GOT3 (cell line): Measurements from ENCODE around the gene TMEM176B.

Experiments
- DNase-seq: peaks from one replicate; lab custom pipeline; 2025; ENCODE audit warnings: mixed read lengths; lab: John Stamatoyannopoulos, UW

Gene TMEM176B

DNA sequence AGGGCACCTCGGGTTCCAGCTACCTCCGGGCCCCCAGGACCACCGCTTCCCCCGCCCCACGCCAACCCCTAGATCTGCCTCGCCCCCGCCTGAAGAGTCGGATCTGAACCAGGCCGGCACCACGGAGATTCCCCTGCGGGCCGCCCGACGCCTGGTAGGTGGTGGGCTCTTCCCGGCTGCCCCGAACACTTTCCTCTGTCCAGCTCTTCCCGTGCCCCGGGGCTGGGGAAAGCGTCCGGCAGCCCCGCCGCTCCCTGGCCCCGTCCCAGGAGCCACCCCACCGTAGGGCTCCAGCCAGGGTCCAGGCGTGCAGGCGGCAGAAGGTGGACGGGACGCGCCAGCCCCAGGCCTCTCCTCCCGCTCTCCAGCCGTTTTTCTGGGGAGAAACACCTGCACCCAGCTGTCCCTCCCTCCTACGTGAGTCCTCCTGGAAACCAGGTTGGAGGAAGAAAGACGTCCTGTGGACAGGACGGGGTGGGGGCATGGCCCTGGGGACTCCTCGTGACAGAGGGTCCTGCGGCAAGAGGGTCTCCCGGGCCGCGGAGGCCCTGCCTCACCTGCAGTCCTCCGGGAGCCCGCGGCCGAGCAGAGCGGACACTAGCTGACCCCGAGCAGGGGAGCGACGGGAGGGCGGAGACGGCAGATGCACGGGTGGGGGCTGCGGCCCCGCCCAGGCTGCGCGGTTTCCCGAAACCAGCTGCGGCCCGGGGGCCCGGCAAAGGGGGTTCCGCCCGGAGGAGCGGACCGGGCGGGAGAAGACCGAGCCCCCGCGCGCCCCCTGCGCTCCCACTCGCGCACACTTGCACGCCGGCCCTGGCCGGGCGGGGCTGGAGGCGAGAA is at the start of gene TMEM176B:
Gene TMEM176B, minus strand, starts transcription at position 624 of the 840 bp plus-strand sequence. CDS start 3,795 bp downstream, outside the sequence.
- no peak for DNase-seq

DNA sequence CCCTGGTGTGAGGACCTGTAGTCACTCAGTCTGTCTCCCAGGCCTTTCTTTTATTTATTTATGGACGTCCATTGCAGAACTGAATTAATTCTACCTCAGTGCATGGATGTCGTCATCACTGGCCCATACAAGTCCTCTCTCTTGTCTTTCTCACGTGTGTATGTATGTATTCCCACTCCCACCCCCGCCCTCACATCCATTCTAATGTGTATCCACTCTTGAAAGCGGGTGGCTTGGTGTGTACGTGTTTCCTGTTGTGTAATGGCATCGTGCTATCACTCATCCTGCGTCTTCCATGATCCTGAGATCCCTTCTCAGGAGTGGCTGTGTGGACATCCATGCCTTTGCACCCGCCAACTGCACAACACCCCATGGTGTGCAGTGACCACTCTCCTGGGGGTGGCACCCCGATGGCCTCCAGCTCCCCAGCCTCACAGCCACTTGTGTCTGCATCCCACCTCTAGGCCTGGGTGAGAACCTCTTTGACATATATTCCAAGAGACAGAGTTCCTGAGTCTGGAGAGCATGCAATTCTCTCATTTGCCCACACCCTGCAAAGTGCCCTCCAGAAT is 49.1 kb upstream of the TMEM176B start:
- DNase-seq: no peak

DNA sequence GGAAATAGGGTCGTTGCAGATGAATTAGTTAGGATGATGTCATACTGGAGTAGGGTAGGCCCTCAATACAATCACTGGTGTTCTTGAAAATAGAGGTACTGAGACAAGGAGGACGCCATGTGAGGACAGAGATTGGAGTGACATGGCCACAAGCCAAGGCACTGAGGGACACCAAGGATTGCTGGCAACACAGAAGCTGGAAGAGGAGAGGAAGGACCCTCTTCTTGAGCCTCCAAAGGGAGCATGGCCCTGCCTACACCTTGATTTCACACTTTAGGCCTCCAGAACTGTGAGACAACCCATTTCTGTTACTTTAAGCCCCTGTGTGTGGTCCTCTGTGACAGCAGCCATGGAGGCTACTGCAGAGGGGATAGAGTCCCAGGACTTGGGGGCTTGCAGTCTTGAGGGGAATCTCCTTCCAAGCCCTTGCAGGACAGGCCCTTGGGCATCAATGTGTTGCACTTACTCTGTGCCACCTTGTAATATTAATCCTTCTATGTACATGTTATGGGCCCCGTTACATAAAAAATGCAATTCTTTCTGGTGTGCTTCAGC is 48.5 kb upstream of the TMEM176B start:
- DNase-seq: no peak

DNA sequence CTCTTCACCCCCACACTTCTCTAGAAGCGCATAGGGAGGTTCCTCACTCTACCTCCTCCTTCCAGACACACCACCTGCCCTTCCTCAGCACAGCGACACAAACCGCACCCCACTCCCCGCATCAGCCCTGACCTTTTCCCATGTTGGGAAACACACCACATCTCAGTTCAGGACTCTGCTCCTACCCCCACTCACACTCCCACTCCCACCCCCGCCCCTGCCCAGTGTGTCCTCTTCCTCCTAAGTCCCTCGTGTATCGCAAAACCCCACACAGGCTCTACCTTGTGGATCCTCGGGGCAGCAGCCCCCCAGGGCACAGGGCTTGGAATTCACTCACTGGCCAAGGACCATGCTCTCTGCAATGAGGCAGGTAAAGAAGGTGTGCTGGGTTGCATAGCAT is 47.9 kb upstream of the TMEM176B start:
- no peak for DNase-seq

DNA sequence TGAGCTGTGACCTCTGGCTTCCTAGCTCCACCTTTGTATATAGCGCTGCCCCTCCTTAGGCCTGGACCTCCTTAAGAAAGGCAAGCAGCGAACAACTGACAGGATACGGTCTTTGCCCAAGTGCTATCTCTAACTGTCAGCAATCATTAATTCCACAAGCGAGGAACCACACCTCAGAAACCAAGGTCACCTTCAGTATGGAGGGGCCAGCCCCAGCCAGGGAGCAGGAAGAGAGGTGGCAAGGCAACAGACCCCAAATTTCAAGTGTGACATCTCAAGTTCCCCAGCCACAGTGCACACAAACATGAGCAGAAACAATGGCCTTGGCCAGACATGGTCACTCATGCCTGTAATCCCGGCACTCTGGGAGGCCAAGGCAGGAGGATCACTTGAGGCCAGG is 47.4 kb upstream of the TMEM176B start:
- DNase-seq: no peak

DNA sequence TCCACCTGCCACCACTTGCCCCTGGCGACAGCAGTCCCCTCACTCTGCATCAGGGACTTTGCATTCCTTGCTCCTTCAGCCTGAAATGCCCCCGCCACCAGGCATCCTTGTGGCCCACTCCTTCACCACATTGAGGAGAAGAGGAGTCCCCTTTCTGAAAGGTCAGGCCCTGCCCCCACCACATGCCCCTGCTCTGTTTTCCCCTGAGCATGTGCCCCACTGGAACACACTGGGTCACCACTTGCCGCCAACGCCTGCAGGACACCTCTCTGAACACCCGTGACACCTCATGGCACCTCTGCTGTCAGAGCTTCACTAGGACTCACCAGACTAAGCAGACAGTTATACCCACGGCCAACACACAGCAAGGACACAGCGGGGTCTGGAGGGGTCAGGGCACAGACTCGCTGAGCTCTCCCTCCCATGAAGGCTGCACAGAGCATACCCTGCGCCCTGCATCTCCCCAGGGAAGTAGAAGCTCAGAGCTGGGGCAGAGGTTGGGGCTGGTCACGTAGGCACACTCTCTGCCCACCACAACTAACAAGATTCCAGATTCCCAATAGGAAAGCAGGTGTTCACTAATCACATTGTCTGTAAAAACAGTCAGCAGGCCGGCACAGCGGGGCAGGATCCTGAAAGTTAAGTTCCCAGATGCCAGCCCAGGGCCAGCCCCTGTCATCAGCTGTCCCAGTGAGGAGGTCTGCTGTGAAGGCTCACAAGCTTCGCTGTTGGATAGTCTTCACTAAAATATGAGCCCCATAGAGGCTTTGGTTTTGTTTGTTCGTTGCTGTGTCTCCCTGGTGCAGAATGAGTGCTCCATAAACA is 46.3 kb upstream of the TMEM176B start:
- DNase-seq: no peak

DNA sequence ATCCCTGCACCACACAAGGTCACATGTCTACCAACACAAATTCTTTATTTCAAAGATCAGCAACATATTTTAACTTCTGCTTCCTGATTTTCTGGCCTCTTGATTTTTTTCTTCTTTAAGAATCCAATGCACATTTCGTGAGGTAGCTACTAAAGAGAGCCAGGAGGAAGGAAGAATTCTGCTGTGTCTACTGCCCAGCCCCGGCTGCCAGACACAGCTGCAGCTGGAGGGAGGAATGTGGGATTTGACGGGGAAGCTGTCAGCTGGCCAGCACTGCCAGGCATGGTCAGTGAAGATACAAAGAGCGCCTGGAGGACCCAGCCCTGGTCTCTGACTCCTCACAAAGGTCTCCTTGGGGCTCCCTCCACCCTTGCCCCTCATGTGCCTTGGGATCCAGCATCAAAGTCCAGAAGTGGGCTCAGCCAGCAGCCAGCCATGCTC is 45.3 kb upstream of the TMEM176B start:
- no peak for DNase-seq

DNA sequence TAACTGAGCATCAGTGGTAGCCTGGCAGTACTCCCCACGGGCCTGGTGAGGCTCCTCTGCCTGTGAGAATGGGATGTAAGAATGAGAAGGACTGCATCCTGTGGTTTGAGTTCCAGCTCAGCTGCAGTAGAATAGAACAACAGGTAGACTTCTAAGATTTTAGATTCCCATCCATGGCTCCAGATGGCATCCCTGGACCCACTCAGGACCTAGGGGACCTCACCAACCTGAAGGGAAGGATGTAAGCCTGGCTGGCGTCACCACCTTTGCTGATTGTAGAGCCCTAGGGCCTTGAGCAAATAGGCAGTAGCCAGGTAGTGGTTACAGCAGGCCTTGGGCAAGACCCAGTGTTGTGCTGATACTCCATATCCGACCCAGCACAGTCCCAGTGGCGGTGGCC is 42.6 kb upstream of the TMEM176B start:
- DNase-seq: no peak

DNA sequence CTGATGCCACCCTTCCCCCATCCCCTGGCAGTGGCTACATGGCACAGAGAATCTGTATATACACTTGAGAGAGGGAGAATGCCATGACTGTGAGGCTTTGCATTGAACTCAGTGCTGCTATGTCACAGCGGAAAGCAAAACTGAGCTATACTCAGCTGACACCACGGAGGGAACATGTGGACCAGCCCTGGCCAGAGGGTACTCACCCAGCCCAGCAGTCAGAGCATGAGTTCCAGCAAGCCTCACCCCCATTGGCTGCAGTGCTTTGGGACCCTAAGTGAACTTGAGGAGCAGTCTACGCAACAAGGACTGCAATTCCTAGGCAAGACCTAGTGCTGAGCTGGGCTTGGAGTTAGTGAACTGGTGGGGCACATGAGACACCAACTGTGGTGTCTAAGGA is 41.9 kb upstream of the TMEM176B start:
- DNase-seq: no peak

DNA sequence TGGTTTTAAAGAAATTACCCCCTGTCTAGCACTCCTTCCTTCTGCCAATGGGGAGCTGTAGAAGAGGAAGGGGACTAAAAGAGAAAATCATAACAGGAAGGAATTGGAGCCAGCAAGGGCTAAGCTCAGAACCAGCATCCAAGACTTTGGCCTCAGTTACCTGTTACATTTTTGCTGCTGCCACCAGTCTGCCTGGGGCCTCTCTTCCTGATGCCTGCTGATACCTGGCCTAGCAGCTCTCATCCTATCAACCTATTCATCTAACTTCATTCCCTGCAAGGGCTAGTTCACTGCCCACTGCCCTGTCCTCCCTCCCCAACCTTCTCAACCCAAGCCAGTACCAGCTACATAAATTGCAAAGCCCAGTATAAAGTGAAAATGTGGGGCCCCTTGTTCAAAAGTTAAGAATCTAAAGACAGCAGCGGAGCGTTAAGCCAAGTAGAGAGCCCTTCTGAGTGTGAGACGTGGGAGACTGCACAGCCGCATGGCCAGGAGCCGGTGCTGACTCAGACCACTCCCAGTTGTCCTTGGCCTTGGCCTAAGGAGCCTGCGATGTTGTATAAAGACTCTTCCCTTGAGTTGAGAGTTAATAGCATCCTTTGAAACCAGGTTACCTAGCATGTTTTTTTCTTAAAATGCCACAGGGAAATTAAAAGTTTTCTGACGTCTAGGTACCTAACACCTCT is 38.9 kb upstream of the TMEM176B start:
- no peak for DNase-seq

DNA sequence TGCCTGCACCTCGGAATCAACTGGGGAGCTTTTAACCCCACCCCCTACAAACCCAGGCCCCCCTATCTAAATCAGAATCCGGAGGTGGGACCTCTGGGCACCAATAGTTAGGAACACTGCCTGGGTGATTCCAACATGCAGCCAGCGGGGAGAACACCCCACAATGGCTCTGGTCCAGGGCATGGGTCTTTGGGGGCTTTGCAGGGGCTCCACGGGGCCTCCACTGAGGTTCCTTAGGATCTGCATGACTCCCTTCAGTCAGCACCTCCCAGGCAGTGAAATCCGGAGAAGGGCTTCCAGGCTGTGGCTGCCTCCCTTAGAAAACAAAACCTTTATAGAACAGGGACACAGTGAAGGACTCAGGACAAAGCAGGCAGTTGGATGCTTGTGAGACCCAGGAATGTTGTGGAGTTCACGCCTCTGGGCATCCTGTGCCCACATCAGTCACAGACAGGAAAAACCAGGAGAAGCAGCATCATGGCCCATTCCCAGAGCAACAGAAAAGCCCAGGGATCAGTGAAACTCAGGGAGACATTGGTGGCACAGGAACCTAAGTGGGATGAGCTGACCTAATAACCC is 35.6 kb upstream of the TMEM176B start:
- DNase-seq: no peak

DNA sequence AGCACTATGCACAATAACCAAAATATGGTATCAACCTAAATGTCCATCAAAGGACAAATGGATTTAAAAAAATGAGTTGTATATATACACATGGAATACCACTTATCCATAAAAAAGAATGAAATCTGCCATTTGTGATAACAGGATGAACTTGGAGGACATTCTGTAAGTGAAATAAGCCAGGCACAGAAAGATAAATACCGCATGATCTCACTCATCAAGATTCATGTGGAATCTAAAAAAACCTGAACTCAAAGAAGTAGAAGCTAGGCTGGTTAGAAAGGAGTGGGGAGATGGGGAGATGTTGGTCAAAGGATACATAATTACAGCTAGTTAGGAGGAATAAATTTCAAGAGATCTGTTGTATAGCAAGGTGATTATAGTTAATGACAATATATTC is 34.9 kb upstream of the TMEM176B start:
- DNase-seq: no peak

DNA sequence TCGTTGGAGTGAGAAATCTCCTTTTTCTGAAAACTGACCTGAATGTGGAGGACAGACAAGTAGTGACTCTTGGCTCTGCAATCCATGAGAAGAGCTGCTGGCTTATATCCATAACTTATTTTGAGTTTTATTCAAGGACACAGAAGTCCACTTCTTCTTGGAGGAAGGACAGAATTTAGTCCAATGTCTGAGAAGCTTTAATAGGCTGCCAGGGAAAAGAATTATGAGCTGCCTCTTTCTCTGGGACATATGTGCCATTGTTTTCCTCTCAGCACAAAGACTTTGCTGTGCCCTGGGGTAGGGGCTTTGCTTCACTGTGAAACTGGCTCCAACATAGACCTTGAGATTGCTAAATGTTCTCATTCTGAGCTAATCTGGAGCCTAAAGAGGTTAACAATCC is 31.7 kb upstream of the TMEM176B start:
- no peak for DNase-seq

DNA sequence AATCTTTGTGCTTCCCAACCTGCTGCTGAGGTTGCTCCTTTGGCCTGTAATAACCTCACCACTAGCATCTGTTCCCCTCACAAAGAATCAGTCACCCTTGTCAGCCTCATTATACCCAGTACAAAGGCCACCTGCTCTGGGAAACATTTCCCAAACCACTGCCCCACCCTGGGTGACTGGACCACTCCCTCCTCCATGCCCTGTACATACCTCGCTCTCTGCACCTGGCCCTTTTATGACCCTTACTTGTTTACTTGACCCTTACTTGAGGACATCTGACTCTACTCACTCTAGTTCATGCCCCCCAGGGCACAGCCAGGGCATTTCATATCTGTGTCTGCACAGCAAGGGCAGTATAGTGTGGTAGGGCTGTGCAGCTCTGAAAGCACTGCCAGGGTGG is 30.8 kb upstream of the TMEM176B start:
- DNase-seq: no peak

DNA sequence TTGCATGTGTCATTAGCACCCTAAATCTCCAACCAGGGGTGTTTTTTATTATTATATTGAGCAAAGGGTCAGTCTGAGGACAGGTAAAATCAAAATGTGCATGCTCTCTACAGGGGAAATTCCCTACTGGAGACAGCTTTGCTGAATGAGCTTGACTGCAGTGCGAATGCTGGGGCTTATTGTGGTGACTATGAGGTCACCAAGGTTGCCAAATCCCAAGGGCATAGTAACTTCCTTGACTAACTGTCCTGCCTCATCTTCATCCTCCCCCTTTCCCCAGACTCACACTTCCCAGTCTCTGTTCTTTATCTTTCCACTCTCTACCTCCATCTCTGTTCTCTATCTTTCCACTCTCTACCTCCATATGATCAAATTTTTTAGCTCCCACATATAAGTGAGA is 29.3 kb upstream of the TMEM176B start:
- no peak for DNase-seq

DNA sequence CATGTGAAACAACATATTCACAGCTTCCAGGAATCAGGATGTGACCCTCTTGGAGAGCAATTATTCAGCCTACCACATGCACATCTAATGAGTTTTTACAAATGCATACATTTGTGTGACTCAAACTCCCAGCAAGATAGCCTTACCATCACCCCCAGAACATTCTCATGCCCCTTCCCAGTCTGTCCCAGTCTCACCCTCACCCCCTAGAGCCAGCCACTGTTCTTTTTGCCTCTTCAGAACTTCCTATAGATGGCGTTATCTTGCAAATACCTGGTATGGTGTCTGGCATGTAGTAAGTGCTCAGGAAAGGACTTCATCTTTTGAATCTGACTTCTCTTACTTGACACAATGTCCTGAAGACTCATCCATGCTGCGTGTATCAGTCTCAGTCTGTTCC is 28.2 kb upstream of the TMEM176B start:
- DNase-seq: no peak

DNA sequence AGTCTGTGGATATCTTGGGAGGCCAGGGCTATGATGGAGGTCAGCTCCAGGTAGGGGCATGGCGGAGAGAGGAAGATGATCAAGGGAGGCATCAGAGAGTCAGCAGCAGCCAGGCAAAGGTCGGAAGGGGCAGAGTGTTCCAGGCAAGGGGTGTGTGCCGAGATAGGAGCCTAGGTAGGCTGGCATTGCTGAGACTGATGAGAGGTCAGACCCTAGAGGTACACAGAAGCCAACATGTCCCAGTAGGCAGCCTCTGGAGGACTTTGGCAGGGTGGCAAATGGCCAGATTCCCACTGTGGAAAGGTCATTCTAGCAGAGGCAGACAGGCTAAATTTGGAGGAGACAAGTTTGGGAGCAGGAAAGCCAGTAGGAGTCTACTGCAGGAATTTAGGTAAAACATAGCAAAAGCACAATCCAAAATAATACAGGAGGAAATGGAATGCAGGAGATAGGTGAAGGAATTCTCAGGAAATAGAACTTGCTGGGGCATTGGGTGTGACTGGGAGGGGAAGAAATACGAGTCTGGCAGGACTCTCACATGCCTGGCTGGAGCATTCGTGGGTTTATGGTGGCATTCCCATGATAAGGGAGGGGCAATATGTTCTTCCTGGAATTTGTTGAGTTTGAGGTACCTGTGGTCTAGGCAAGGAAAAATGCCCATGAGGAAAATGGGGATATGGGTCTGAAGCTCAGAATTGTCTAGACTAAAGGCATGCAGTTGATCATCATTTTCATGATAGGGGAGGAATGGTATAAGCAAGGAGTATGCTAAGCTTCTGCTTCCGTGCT is 26.1 kb upstream of the TMEM176B start:
- no peak for DNase-seq

DNA sequence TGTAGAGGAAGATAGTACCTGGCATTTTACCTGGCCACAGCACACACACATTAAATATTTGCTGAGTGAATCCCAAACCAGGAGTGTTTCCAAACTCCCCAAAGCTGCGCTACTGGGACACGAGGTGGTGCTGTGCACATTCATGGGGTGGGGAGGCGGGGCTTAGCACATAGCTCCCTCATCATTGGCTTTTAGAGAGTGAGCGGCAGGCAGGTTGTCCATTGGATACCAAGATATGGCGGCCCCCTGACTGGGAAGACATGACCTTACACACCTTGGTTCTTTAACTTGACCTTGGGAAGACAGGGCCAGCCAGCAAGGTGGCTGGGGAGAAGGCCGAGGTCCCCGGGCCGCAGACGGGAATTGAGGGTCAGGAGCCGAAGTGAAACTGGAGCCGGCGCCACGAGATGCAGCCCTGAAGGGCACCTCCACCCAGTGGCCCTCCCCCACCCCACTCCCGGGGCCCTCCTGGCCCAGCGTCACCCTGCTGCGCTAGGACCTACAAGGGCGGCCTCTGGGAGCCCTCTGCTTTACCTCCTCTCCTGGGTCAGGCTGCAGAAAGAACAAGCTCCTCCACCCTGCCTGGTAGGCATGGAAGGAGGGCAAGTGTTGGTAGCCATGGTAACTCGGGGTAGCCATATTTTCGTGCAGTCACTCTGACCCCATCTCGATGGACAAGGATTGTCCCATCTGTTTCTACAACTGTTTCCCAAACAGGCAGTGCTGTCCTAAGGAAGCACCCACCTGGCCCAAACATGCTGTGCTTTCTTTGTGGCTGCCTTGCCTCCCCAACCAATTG is 24.4 kb upstream of the TMEM176B start:
- no peak for DNase-seq

DNA sequence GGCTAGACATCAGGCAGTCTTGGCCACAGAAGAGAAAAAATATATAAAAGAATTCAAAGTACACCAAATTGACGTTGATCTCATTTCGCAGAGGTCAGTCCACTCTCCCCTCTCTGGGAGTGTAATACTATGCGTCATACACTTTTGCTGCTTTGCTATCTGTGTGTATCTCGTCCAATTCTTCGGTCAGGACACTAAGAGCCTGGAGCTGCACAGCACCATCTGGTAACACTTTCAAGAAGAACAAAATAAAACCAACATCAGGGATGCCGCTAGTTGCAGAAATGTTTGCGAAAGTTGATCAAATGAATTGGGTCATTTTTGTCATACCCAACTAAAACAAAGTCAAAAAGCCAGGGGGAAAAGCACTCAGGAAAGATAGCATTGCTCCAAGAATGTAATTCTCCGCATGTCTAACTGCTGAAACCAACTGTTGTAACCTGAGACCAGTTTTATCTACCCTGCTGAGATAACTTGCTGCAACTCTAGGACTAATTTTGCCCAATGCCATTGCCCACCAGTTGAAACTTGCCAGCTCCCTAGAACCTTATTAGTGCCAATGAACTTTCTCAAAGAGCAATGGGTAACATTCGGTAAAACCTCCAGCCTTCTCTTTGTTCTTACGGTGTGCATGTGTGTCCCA is 23.4 kb upstream of the TMEM176B start:
- no peak for DNase-seq
